Kidney capillary endothelial cell (primary cell): ENCODE measurements around the gene NFKBIB.

Source experiments
- DNase-seq: peaks from one replicate; pipeline ENCODE4 v3.0.0-alpha.2; 2018; ENCODE audit warnings: low spot score

The NFKBIB gene

GRCh38 chr19:38904581-38905539 lies 5.1 kb downstream of the NFKBIB start:
- no peak for DNase-seq

GRCh38 chr19:38905620-38906019 lies 5.9 kb downstream of the NFKBIB start:
- DNase-seq: no peak

- no peak for DNase-seq
Measured at GRCh38 chr19:38907227-38907626, 7.5 kb downstream of the NFKBIB start.

- no peak for DNase-seq
Measured at GRCh38 chr19:38907670-38908069, 7.9 kb downstream of the NFKBIB start.

GRCh38 chr19:38908911-38909310 lies 9.1 kb downstream of the NFKBIB start:
- DNase-seq: no peak

- no peak for DNase-seq
Measured at GRCh38 chr19:38910488-38910887, 10.7 kb downstream of the NFKBIB start.

GRCh38 chr19:38911388-38912001 lies 11.7 kb downstream of the NFKBIB start:
- no peak for DNase-seq

GRCh38 chr19:38912600-38913514 lies 13.1 kb downstream of the NFKBIB start:
- no peak for DNase-seq

- DNase-seq: no peak
Measured at GRCh38 chr19:38913958-38914357, 14.2 kb downstream of the NFKBIB start.

- no peak for DNase-seq
Measured at GRCh38 chr19:38915329-38916321, 15.9 kb downstream of the NFKBIB start.

- DNase-seq: no peak
Measured at GRCh38 chr19:38917516-38917915, 17.7 kb downstream of the NFKBIB start.

GRCh38 chr19:38917921-38918491 lies 18.2 kb downstream of the NFKBIB start:
- no peak for DNase-seq

- no peak for DNase-seq
Measured at GRCh38 chr19:38918526-38918925, 18.8 kb downstream of the NFKBIB start.

GRCh38 chr19:38919837-38920601 lies 20.2 kb downstream of the NFKBIB start:
- no peak for DNase-seq

GRCh38 chr19:38920602-38921419 lies 21.0 kb downstream of the NFKBIB start:
- DNase-seq: no peak

GRCh38 chr19:38921420-38922274 lies 21.9 kb downstream of the NFKBIB start:
- no peak for DNase-seq

GRCh38 chr19:38922482-38922881 lies 22.7 kb downstream of the NFKBIB start:
- no peak for DNase-seq

- DNase-seq: no peak
Measured at GRCh38 chr19:38924388-38924787, 24.6 kb downstream of the NFKBIB start.
